Esophagus squamous epithelium (tissue), 4 donors: ENCODE measurements around the gene FOXP1.

Source experiments
- POLR2A ChIP-seq, 4 donors: fragments of 450-650 bp; IDR thresholded peaks; one replicate each; pipeline ENCODE4 v1.6.1; 2017; ENCODE audit warnings: antibody characterized with exemption in 4 of 4, mild to moderate bottlenecking in 4 of 4, moderate library complexity in 3 of 4
- TF ChIP-seq, protein P1 (sequence below), 6 experiments: fragments of 450-650 bp in 4 of 6; fragments of 200-600 bp in 2 of 6; sonication (generic) in 2 of 6; IDR thresholded peaks; one replicate each; pipeline ENCODE4 v1.5.1; 2016 to 2019; ENCODE audit warnings: antibody characterized with exemption in 6 of 6, mild to moderate bottlenecking in 4 of 6, moderate library complexity in 4 of 6

GRCh38 chr3:71219744-71220638 is 363.5 kb downstream of the FOXP1 start:
- TF ChIP-seq, protein P1, sequence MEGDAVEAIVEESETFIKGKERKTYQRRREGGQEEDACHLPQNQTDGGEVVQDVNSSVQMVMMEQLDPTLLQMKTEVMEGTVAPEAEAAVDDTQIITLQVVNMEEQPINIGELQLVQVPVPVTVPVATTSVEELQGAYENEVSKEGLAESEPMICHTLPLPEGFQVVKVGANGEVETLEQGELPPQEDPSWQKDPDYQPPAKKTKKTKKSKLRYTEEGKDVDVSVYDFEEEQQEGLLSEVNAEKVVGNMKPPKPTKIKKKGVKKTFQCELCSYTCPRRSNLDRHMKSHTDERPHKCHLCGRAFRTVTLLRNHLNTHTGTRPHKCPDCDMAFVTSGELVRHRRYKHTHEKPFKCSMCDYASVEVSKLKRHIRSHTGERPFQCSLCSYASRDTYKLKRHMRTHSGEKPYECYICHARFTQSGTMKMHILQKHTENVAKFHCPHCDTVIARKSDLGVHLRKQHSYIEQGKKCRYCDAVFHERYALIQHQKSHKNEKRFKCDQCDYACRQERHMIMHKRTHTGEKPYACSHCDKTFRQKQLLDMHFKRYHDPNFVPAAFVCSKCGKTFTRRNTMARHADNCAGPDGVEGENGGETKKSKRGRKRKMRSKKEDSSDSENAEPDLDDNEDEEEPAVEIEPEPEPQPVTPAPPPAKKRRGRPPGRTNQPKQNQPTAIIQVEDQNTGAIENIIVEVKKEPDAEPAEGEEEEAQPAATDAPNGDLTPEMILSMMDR (IDR thresholded peaks at IDR 0.05), result no peak
- no peak for TF ChIP-seq POLR2A (IDR thresholded peaks at IDR 0.05)
